SJSA1 (cell line): ENCODE results near the gene MAEL. TPM values are rescaled to one million over a fixed set of nuclear protein-coding genes. Genes with fewer than 3 reads are reported as not detected.
"Not testable (repeated sequence)": the region's sequence is repeated elsewhere in the genome, so short reads cannot be mapped to it uniquely, and the experiment has no call there.

Experiments used
- DNase-seq, 2 experiments: peaks; one replicate each; pipeline ENCODE4 v3.0.0-alpha.2; 2015 to 2020; ENCODE audit warnings: low spot score in 2 of 2, low read depth in 1 of 2
- H3K27ac ChIP-seq: fragments of 250-450 bp; sonication (Bioruptor Pico); 2 replicates; pipeline ENCODE4 v1.5.1; 2020; ENCODE audit warnings: mild to moderate bottlenecking, moderate library complexity
- H3K27me3 ChIP-seq: fragments of 250-450 bp; sonication (Bioruptor Pico); replicated peaks from 2 replicates; pipeline ENCODE4 v1.5.1; 2020; ENCODE audit warnings: mild to moderate bottlenecking, moderate library complexity
- H3K36me3 ChIP-seq: fragments of 250-450 bp; sonication (Bioruptor Pico); 2 replicates; pipeline ENCODE4 v1.5.1; 2020; ENCODE audit warnings: mild to moderate bottlenecking
- H3K4me1 ChIP-seq: fragments of 250-450 bp; sonication (Bioruptor Pico); replicated peaks from 2 replicates; pipeline ENCODE4 v1.6.1; 2021; ENCODE audit warnings: mild to moderate bottlenecking
- H3K4me3 ChIP-seq: fragments of 250-450 bp; sonication (Bioruptor Pico); 2 replicates; pipeline ENCODE4 v1.5.1; 2020; ENCODE audit warnings: mild to moderate bottlenecking
- H3K9me3 ChIP-seq: fragments of 250-450 bp; sonication (Bioruptor Pico); replicated peaks from 2 replicates; pipeline ENCODE4 v1.5.1; 2020; ENCODE audit warnings: mild to moderate bottlenecking
- total RNA-seq: library from RNA; depleted of rRNA; stranded (reverse); fragments of >200 nt; shearing (Covaris generic); gene quantifications from 2 replicates; pipeline ENCODE4 v1.2.3, GENCODE V29; 2014

MAEL gene
- total RNA-seq, 1 experiment from 2014 or later: 0.05 TPM

DNA sequence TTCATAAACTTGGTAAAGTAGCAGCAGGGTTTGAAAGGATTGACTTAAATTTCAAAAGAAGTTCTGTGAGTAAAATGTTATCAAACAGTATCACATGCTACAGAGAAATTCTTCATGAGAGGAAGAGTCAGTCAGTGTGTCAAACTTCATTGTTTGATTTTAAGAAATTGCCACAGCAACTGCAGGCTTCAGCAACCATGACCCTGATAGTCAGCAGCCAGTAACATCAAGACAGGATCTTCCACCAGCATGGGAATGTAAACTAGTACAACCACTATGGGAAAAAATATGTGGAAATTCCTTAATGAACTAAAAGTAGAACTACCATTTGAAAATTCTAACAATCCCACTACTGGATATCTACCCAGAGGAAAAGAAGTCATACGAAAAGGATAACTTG lies 11.5 kb downstream of the MAEL start:
- DNase-seq: no peak
- Histone ChIP-seq H3K4me1 (no peaks in the 10 kb centered on the region), H3K9me3 (no peaks in the 10 kb centered on the region), H3K4me3 (no peak overlapping the region), H3K27me3 (peaks cover 4% of the 10 kb centered on the region; the same call in 1 of the 2 replicates), H3K27ac (no peak overlapping the region), H3K36me3 (no peaks in the 10 kb centered on the region)

DNA sequence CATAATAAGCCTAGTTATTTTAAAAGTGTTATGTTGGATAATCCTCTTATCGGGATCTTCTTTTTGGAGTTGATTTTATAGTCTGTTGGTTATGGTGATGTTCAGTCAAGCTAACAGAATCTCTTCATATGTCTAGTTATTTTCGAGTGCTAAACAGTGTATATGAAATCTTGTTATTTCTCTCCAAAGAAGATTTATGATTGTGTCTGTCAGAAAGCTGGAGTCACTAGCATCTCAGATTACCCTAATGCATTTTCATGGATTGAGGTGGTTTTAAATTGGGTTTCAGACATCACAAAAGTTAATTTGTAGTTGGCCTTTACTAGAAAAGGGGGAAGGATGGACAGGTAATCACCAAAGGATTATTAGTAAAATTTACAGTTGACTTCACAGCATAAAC lies 13.3 kb downstream of the MAEL start:
- H3K4me1 ChIP-seq: no peaks in the 10 kb centered on the region
- no peak overlapping the region for H3K4me3 ChIP-seq
- no peak overlapping the region for H3K27ac ChIP-seq
- no peaks in the 10 kb centered on the region for H3K36me3 ChIP-seq
- DNase-seq: no peak
- H3K9me3 ChIP-seq: no peaks in the 10 kb centered on the region
- 0 out of 2 replicates have a peak, but pooled peaks cover 4% of the 10 kb centered on the region for H3K27me3 ChIP-seq

DNA sequence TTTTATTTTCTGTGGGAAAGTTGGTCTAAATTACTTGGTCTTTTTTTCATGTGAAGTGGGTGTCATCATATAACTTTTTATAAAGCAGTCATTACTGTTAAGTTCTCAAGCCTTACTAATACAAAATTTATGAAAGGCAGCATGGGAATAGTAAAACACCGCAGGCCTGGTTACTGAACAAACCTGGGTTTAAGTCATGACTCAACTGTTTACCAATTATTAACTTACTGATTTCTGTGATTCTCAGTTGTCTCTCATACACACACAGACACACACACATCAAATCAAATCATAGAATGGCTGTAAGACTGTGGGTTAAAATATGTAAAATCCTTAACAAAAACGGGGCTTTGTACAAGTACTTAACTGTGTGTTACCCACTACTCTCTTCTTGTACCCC lies 14.6 kb downstream of the MAEL start:
- no peak overlapping the region for H3K4me3 ChIP-seq
- no peaks in the 10 kb centered on the region for H3K9me3 ChIP-seq
- H3K4me1 ChIP-seq: no peaks in the 10 kb centered on the region
- 0 out of 2 replicates have a peak, but pooled peaks cover 4% of the 10 kb centered on the region for H3K27me3 ChIP-seq
- no peak for DNase-seq
- no peaks in the 10 kb centered on the region for H3K36me3 ChIP-seq
- no peak overlapping the region for H3K27ac ChIP-seq

DNA sequence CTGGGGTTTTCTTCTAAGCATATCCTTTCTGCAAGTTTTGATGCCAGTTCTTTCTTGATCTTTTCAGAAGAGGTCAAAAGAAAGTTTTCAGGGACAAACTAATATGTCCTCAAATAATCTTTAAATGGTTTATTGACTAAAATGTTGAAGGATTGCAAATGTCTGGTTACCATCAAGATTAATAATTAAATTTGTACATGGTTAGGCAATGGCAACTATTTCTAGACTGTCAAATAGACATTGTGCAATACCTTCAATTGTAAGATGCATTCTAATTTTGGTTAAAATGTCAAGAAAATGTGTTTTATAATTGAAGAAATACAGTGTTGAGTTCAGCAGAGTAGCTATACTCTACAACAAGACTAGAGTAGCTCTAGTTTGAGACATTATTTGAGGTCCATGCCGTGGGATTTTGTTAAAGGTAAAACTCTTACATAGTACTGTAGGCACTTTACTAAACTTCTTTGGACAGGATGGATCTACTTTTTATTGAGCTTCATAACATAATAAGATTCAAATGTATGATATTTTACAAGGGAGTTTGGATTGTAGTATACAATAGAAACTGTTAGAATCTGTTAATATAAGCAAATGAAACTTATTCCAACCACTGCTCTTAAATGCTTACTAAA lies 22.6 kb downstream of the MAEL start:
- H3K4me1 ChIP-seq: no peaks in the 10 kb centered on the region
- H3K27ac ChIP-seq: no peak overlapping the region
- no peak for DNase-seq
- no peak overlapping the region for H3K4me3 ChIP-seq
- no peaks in the 10 kb centered on the region for H3K36me3 ChIP-seq
- H3K27me3 ChIP-seq: 0 out of 2 replicates have a peak, but pooled peaks cover 9% of the 10 kb centered on the region
- no peaks in the 10 kb centered on the region for H3K9me3 ChIP-seq

DNA sequence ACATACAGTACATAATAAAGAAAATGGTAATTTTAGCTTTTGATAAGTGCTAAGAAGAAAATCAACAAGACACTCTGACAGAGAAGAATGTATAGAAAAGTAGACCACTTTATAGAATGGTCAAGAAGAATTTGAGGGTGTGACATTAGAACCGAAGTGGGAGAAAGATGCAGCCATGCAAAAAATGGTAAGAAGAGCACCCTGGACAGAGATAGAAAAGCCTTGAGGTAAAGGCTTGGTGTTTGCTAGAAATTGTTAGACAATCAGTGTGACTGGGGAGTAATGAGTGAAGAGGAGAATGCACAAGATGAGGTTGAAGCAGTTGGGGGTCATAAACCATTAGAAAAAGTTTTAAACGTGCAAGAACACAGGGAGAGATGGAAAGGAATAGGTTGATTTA lies 23.5 kb downstream of the MAEL start:
- Histone ChIP-seq H3K36me3 (no peaks in the 10 kb centered on the region), H3K27me3 (0 out of 2 replicates have a peak, but pooled peaks cover 9% of the 10 kb centered on the region), H3K27ac (no peak overlapping the region), H3K9me3 (no peaks in the 10 kb centered on the region), H3K4me1 (no peaks in the 10 kb centered on the region), H3K4me3 (no peak overlapping the region)
- DNase-seq: no peak

DNA sequence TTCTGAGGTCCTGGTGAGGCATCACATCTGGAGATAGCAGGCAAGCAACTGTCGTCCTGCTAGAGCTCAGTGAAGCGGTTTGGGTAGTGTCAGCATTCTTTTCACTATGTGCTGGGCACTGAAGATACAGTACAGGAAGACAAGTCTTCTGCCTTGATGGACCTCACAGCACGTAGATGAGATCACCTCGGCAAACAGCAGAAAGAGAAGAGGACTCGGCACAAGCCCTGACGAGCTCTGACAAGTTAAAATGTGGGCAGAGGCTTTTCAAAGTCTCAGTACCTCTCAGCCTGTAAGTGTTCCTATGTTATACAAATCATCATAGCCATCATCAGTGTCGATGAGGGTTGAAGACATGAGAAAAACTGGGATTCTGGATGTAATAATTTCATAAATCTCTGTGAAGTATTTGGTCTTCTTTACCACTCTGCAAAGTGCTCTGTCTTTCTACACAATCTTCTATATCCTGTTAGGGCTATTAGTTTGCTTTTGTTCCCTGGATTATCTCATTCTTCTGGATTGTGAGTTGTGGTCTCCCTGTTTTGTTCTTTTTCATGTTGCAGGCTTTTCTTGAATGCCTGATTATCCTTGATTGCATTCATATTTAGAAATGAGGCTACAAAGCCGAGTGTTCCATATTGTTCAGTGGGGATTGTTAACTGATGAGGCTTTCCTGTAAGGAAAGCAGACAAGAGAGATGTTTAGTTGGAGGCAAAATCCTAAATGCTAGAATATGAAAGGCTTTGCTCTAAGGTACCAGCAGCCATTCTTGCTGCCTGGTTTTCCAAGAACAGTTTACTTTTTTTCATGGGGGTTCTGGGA lies 24.2 kb downstream of the MAEL start:
- no peak for DNase-seq
- Histone ChIP-seq H3K27ac (no peak overlapping the region), H3K27me3 (0 out of 2 replicates have a peak, but pooled peaks cover 9% of the 10 kb centered on the region), H3K4me3 (no peak overlapping the region), H3K36me3 (no peaks in the 10 kb centered on the region), H3K9me3 (no peaks in the 10 kb centered on the region), H3K4me1 (no peaks in the 10 kb centered on the region)

DNA sequence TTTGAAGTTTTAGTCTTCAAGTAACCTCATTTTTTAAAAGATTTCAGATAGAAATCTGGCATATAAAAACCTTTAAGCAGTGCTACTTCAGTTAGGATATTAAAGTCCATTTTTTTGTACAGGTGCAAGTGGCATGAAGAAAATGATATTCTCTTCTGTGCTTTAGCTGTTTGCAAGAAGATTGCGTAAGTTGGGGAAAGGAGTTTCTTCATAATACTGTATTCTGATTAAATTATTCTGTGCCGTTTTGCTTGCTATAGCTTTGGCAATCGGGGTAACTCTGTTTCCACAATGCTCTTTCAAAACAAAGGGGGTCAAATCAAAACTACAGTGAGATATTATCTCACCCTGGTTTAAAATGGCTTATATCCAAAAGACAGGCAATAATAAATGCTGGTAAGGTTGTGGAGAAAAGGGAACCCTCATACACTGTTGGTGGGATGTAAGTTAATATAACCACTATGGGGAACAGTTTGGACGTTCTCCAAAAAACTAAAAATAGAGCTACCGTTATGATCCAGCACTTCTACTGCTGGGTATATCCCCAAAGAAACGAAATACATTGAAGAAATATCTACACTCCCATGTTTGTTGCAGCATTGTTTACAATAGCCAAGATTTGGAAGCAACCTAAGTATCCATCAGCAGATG lies 27.1 kb downstream of the MAEL start:
- H3K27me3 ChIP-seq: 0 out of 2 replicates have a peak, but pooled peaks cover 6% of the 10 kb centered on the region
- no peak overlapping the region for H3K4me3 ChIP-seq
- H3K4me1 ChIP-seq: no peaks in the 10 kb centered on the region

DNA sequence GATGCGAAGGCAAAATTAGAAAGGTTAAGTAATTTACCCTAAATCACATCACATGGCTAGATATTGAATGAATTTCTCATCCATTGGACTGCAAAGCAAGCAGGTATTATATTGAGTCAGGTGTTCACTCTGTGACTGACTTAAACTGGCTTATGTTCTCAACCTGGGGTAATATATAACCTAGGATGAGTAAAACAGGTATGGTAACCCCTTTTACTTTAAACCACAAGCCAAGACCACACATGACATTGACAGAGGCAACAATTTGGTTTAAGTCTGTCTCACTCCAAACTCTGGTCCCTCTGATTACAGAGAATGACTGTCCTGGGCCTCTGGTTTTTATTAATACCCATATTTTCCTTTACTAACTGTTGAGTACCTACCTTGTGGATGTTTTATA lies 33.3 kb downstream of the MAEL start:
- Histone ChIP-seq H3K4me3 (no peak overlapping the region), H3K9me3 (no peaks in the 10 kb centered on the region), H3K36me3 (no peaks in the 10 kb centered on the region), H3K27me3 (peaks cover 4% of the 10 kb centered on the region; the same call in 1 of the 2 replicates), H3K27ac (no peak overlapping the region), H3K4me1 (no peaks in the 10 kb centered on the region)
- no peak for DNase-seq

More for the DNA sequence above, 27.1 kb downstream of the MAEL start:
- no peak overlapping the region for H3K27ac ChIP-seq
- no peaks in the 10 kb centered on the region for H3K9me3 ChIP-seq
- H3K36me3 ChIP-seq: no peaks in the 10 kb centered on the region
- DNase-seq: no peak

DNA sequence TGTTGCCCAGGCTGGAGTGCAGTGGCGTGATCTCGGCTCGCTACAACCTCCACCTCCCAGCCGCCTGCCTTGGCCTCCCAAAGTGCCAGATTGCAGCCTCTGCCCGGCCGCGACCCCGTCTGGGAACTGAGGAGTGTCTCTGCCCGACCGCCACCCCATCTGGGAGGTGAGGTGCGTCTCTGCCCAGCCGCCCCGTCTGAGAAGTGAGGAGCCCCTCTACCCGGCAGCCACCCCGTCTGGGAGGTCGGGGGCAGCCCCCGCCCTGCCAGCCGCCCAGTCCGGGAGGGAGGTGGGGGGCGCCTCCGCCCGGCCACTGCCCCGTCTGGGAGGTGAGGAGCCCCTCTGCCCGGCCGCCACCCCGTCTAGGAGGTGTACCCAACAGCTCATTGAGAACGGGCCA lies 40.5 kb downstream of the MAEL start:
- H3K36me3 ChIP-seq, DNase-seq, H3K9me3 ChIP-seq, H3K27me3 ChIP-seq, H3K4me3 ChIP-seq, H3K4me1 ChIP-seq, H3K27ac ChIP-seq: not testable (repeated sequence)

DNA sequence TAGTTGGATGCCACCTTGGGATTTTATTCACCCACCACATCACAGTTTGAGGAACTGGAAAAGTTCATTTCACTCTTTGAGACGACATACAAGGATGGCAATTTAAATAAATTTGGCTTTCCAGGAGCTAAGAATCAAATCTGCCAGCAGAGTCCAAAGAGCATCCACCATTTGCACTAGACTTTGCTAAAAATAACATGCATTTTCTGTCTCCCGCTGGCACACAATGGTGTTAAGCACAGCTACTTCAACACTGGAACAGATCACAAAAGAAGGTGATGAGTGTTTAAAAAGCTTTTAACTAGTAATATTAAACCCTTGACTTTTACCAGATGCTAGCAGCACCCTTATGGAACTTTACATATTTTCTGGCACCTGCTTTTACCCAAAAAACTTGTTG lies 44.6 kb downstream of the MAEL start:
- Histone ChIP-seq H3K9me3 (no peaks in the 10 kb centered on the region), H3K4me3 (no peak overlapping the region), H3K27me3 (peaks cover 2% of the 10 kb centered on the region; the same call in 1 of the 2 replicates), H3K4me1 (peaks cover 3% of the 10 kb centered on the region), H3K36me3 (no peaks in the 10 kb centered on the region), H3K27ac (no peak overlapping the region)
- no peak for DNase-seq

DNA sequence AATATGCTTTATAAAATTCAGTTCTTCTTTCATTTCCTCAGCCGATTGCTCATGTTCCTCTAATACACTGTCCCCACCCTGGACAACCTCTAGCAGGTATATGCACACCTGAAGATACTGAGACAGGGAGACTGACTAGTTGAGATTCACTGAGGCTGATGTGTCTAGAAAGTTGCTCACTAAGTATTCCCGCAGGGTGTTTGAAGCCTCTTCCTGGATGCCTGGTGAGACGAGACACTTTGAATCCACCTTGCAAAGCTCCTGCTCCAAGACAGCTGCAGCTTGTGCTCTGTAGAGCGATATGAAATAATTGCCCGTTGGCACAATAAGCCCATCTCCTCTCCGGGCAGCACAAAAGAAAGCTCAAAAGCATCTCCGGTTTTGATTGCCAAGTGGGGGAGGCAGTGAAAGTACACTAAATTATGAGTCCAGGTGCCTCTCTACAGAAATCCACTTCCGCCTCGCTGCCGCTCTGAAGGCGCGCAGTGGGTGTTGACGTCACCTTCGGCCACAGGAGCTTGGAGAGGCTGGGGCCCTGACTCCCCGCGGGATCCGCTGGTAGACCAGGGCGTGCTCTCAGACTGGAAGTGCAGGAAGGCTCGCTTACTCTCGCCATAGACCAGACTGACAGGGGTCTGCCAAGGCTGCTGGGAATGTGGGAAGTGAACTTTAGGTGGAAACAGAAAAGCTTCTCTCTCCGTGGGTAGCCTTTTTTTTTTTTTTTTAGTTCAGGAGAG lies 54.8 kb downstream of the MAEL start:
- DNase-seq: peak; percentile 62 to 68
- H3K4me1 ChIP-seq: peaks cover 15% of the 10 kb centered on the region
- no peaks in the 10 kb centered on the region for H3K36me3 ChIP-seq
- no peak overlapping the region for H3K27ac ChIP-seq
- no peaks in the 10 kb centered on the region for H3K9me3 ChIP-seq
- peak overlapping the region; percentile 22 for H3K4me3 ChIP-seq
- no peaks in the 10 kb centered on the region; the same call in 1 of the 2 replicates for H3K27me3 ChIP-seq

DNA sequence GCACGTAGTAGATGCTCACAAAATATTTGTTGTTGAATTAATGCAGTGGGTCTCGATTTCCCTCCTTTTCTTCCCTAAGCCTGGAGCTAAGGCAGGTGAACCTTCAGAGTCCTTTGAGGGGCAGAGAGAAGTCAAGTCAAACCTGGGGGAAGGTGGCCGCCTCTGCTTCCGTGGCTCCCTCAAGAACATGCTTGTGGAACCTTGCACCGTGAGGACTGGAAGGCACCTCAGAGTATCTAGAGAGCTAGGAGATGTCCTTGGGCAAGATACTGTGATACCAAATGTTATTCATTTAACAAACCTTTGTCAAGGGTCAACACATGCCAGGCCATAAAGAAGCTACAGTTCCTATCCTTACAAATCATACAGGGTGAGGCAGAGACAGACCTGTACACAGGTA lies 62.8 kb downstream of the MAEL start:
- Histone ChIP-seq H3K4me3 (no peak overlapping the region), H3K36me3 (no peaks in the 10 kb centered on the region), H3K4me1 (no peaks in the 10 kb centered on the region), H3K9me3 (no peaks in the 10 kb centered on the region), H3K27ac (no peak overlapping the region), H3K27me3 (no peaks in the 10 kb centered on the region)
- no peak for DNase-seq

DNA sequence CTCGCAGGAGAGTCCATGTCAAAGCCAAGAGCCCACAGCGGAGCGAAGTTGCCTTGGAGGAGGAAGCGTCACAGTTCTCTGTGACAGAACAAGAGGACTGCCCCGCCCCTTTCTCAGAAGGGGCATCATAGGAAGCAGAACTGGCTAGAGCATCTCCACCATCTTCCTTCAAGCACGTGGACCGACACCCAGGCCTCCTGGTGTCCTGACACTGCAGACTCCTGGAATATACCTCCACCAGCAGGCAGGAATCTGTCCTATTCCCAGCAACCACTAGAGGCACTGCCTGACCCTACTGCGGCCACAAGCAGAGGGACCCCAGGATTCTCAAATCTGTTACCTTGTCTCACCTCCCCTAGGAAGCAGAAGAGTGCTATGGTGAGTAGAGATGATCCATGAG lies 63.3 kb downstream of the MAEL start:
- no peak overlapping the region for H3K27ac ChIP-seq
- no peaks in the 10 kb centered on the region for H3K36me3 ChIP-seq
- H3K4me1 ChIP-seq: no peaks in the 10 kb centered on the region
- H3K27me3 ChIP-seq: no peaks in the 10 kb centered on the region
- H3K9me3 ChIP-seq: no peaks in the 10 kb centered on the region
- no peak overlapping the region for H3K4me3 ChIP-seq
- DNase-seq: no peak
